MM.1S (cell line): ENCODE data around the gene TMX3.

ENCODE experiments used
- DNase-seq: peaks from one replicate; pipeline ENCODE4 v3.0.0-alpha.2; 2015
- H2AFZ ChIP-seq: fragments of 300-600 bp; sonication (generic); 2 replicates; pipeline ENCODE4 v1.6.0; 2016; ENCODE audit warnings: antibody characterized with exemption, low read length
- H3F3A ChIP-seq: fragments of 300-600 bp; sonication (generic); 2 replicates; pipeline ENCODE4 v1.6.1; 2016; ENCODE audit warnings: mild to moderate bottlenecking, antibody characterized with exemption, low read length, moderate library complexity, mixed read lengths; ENCODE audit not compliant: insufficient read depth
- H3K27ac ChIP-seq: fragments of 300-600 bp; sonication (generic); 2 replicates; pipeline ENCODE4 v1.5.1; 2016; ENCODE audit warnings: mild to moderate bottlenecking, low read length
- H3K27me3 ChIP-seq: fragments of 300-600 bp; sonication (generic); replicated peaks from 2 replicates; pipeline ENCODE4 v1.6.0; 2016; ENCODE audit warnings: low read length; ENCODE audit not compliant: insufficient read depth
- H3K36me3 ChIP-seq: fragments of 300-600 bp; sonication (generic); replicated peaks from 2 replicates; pipeline ENCODE4 v1.6.1; 2016; ENCODE audit warnings: mild to moderate bottlenecking, low read length, mixed read lengths; ENCODE audit not compliant: insufficient read depth
- H3K4me1 ChIP-seq: fragments of 300-600 bp; sonication (generic); 2 replicates; pipeline ENCODE4 v1.6.1; 2016; ENCODE audit warnings: low read length, mixed read lengths
- H3K4me2 ChIP-seq: fragments of 300-600 bp; sonication (generic); 2 replicates; pipeline ENCODE4 v1.6.0; 2016; ENCODE audit warnings: low read depth, low read length
- H3K4me3 ChIP-seq: fragments of 300-600 bp; sonication (generic); 2 replicates; pipeline ENCODE4 v1.5.1; 2016; ENCODE audit warnings: low read length, mixed read lengths
- H3K79me2 ChIP-seq: fragments of 300-600 bp; sonication (generic); 2 replicates; pipeline ENCODE4 v1.6.1; 2016; ENCODE audit warnings: mixed run types, low read length, mixed read lengths
- H3K9ac ChIP-seq: fragments of 300-600 bp; sonication (generic); 2 replicates; pipeline ENCODE4 v1.6.1; 2016; ENCODE audit warnings: low read length, mixed read lengths
- H3K9me2 ChIP-seq: fragments of 300-600 bp; sonication (generic); replicated peaks from 2 replicates; pipeline ENCODE4 v1.6.1; 2016; ENCODE audit warnings: mild to moderate bottlenecking, low read length, mixed read lengths; ENCODE audit not compliant: insufficient read depth
- H3K9me3 ChIP-seq: fragments of 300-600 bp; sonication (generic); replicated peaks from 2 replicates; pipeline ENCODE4 v1.6.1; 2016; ENCODE audit warnings: mild to moderate bottlenecking, low read length, mixed read lengths; ENCODE audit not compliant: insufficient read depth
- H4K20me1 ChIP-seq: fragments of 300-600 bp; sonication (generic); 2 replicates; pipeline ENCODE4 v1.6.1; 2016; ENCODE audit warnings: mild to moderate bottlenecking, low read length, moderate library complexity, mixed read lengths; ENCODE audit not compliant: insufficient read depth
- CTCF ChIP-seq: fragments of 300-600 bp; sonication (generic); IDR thresholded peaks from 2 replicates; pipeline ENCODE4 v1.5.1; 2016; ENCODE audit warnings: antibody characterized with exemption, low read length, mixed read lengths
- EZH2 ChIP-seq: fragments of 300-600 bp; sonication (generic); optimal IDR thresholded peaks from 2 replicates; pipeline ENCODE3; 2017; ENCODE audit warnings: low read depth, mild to moderate bottlenecking, antibody characterized with exemption, low read length, mixed read lengths
- EZH2phosphoT487 ChIP-seq: fragments of 300-600 bp; sonication (generic); IDR thresholded peaks from 2 replicates; pipeline ENCODE4 v1.6.1; 2018; ENCODE audit warnings: antibody characterized with exemption, low read length

Gene TMX3

GRCh38 chr18:68667121-68667520 lies 47.8 kb downstream of the TMX3 start:
- Histone ChIP-seq H3K27me3 (no peaks in the 10 kb centered on the region), H3K79me2 (no peaks in the 10 kb centered on the region), H3K9me2 (no peaks in the 10 kb centered on the region), H3K9me3 (no peaks in the 10 kb centered on the region), H3K27ac (no peak overlapping the region), H3K9ac (no peak overlapping the region), H2AFZ (no peak overlapping the region), H4K20me1 (no peaks in the 10 kb centered on the region), H3F3A (no peaks in the 10 kb centered on the region), H3K4me1 (no peaks in the 10 kb centered on the region), H3K36me3 (no peaks in the 10 kb centered on the region), H3K4me2 (no peak overlapping the region), H3K4me3 (no peak overlapping the region)
- DNase-seq, result no peak
- TF ChIP-seq CTCF (no peak), EZH2 (no peak), EZH2phosphoT487 (no peak)

GRCh38 chr18:68666381-68666780 lies 48.5 kb downstream of the TMX3 start:
- Histone ChIP-seq H3K4me2 (no peak overlapping the region), H3K9me3 (no peaks in the 10 kb centered on the region), H3K9ac (no peak overlapping the region), H3K27me3 (no peaks in the 10 kb centered on the region), H3K36me3 (no peaks in the 10 kb centered on the region), H3K4me1 (no peaks in the 10 kb centered on the region), H2AFZ (no peak overlapping the region), H3K27ac (no peak overlapping the region), H4K20me1 (no peaks in the 10 kb centered on the region), H3K4me3 (no peak overlapping the region), H3K9me2 (no peaks in the 10 kb centered on the region), H3F3A (no peaks in the 10 kb centered on the region), H3K79me2 (no peaks in the 10 kb centered on the region)
- DNase-seq, result no peak
- TF ChIP-seq EZH2phosphoT487 (no peak), EZH2 (no peak), CTCF (no peak)

- no peak overlapping the region for H3K27ac ChIP-seq
- H4K20me1 ChIP-seq, result no peaks in the 10 kb centered on the region
- H3K9me3 ChIP-seq, result no peaks in the 10 kb centered on the region
- DNase-seq, result no peak
- no peak overlapping the region for H3K9ac ChIP-seq
- H3F3A ChIP-seq, result no peaks in the 10 kb centered on the region
- TF ChIP-seq EZH2 (no peak), EZH2phosphoT487 (no peak), CTCF (no peak)
- no peaks in the 10 kb centered on the region for H3K79me2 ChIP-seq
- H3K36me3 ChIP-seq, result no peaks in the 10 kb centered on the region
- no peak overlapping the region for H3K4me2 ChIP-seq
- H2AFZ ChIP-seq, result no peak overlapping the region
- no peaks in the 10 kb centered on the region for H3K9me2 ChIP-seq
- H3K4me3 ChIP-seq, result no peak overlapping the region
- H3K4me1 ChIP-seq, result no peaks in the 10 kb centered on the region
- H3K27me3 ChIP-seq, result no peaks in the 10 kb centered on the region
Observed at GRCh38 chr18:68665628-68666027, 49.3 kb downstream of the TMX3 start.
